Peyer's patch (tissue), 4 donors: Measurements from ENCODE around the gene DPYD. TPM values are rescaled to one million over a fixed set of nuclear protein-coding genes. Genes with fewer than 3 reads are reported as not detected.

Experiments used
- DNase-seq, 3 donors: peaks; one replicate each; pipeline ENCODE4 v3.0.0-alpha.2; 2017 to 2019
- H3K27ac ChIP-seq, 4 donors: fragments of 200-600 bp; sonication (generic); one replicate each; pipeline ENCODE4 v1.5.1; 2016 to 2019
- H3K27me3 ChIP-seq, 2 donors: fragments of 200-600 bp; sonication (generic); one replicate each; pipeline ENCODE4 v1.5.1; 2019
- H3K36me3 ChIP-seq, 3 donors: fragments of 200-600 bp; sonication (generic); one replicate each; pipeline ENCODE4 v1.5.1; 2016 to 2019
- H3K4me1 ChIP-seq, 4 donors: fragments of 200-600 bp; sonication (generic); one replicate each; pipeline ENCODE4 v1.5.1; 2016 to 2019
- H3K4me3 ChIP-seq, 4 donors: fragments of 200-600 bp; sonication (generic); 1 replicate in 3 of 4; 2 replicates in 1 of 4; pipeline ENCODE4 v1.5.1; 2016 to 2019; ENCODE audit warnings: mild to moderate bottlenecking in 1 of 4
- H3K9me3 ChIP-seq, 4 donors: fragments of 200-600 bp; sonication (generic); one replicate each; pipeline ENCODE4 v1.5.1; 2016 to 2019; ENCODE audit warnings: mild to moderate bottlenecking in 1 of 4
- POLR2A ChIP-seq, 2 donors: fragments of 450-650 bp; IDR thresholded peaks; one replicate each; pipeline ENCODE4 v1.5.1; 2017; ENCODE audit warnings: antibody characterized with exemption in 2 of 2, mild to moderate bottlenecking in 2 of 2, moderate library complexity in 2 of 2
- total RNA-seq, 4 donors: library from RNA; depleted of rRNA; stranded (reverse); fragments of >200 nt; gene quantifications; one replicate each; pipeline ENCODE4 v1.1.0, GENCODE V29; 2016
- TF ChIP-seq, protein P1 (sequence below), 6 experiments: fragments of 450-650 bp in 4 of 6; fragments of 200-600 bp in 2 of 6; sonication (generic) in 1 of 6; IDR thresholded peaks; one replicate each; pipeline ENCODE4 v1.5.1; 2017 to 2019; ENCODE audit warnings: antibody characterized with exemption in 6 of 6, mild to moderate bottlenecking in 3 of 6, moderate library complexity in 1 of 6

Gene DPYD
- total RNA-seq, 4 donors from 2014 or later, result 30.8 to 39.7 (median 36.4) TPM

- no peak overlapping the region for H3K4me3 ChIP-seq
- no peak for DNase-seq
- TF ChIP-seq POLR2A (IDR thresholded peaks at IDR 0.05), result no peak
- TF ChIP-seq, protein P1, sequence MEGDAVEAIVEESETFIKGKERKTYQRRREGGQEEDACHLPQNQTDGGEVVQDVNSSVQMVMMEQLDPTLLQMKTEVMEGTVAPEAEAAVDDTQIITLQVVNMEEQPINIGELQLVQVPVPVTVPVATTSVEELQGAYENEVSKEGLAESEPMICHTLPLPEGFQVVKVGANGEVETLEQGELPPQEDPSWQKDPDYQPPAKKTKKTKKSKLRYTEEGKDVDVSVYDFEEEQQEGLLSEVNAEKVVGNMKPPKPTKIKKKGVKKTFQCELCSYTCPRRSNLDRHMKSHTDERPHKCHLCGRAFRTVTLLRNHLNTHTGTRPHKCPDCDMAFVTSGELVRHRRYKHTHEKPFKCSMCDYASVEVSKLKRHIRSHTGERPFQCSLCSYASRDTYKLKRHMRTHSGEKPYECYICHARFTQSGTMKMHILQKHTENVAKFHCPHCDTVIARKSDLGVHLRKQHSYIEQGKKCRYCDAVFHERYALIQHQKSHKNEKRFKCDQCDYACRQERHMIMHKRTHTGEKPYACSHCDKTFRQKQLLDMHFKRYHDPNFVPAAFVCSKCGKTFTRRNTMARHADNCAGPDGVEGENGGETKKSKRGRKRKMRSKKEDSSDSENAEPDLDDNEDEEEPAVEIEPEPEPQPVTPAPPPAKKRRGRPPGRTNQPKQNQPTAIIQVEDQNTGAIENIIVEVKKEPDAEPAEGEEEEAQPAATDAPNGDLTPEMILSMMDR (IDR thresholded peaks at IDR 0.05), result no peak
- H3K4me1 ChIP-seq, result no peaks in the 10 kb centered on the region
- H3K36me3 ChIP-seq, result peaks cover 0 to 6% (median 0%) of the 10 kb centered on the region in 3 donors
- H3K27ac ChIP-seq, result no peak overlapping the region
- no peaks in the 10 kb centered on the region for H3K9me3 ChIP-seq
- no peaks in the 10 kb centered on the region for H3K27me3 ChIP-seq
Observed at GRCh38 chr1:97074771-97075170, 846.1 kb downstream of the DPYD start.

- Histone ChIP-seq H3K27me3 (no peaks in the 10 kb centered on the region), H3K36me3 (peaks cover 0 to 6% (median 0%) of the 10 kb centered on the region in 3 donors), H3K27ac (no peak overlapping the region), H3K9me3 (no peaks in the 10 kb centered on the region), H3K4me1 (no peaks in the 10 kb centered on the region), H3K4me3 (no peak overlapping the region)
- DNase-seq, result no peak
- TF ChIP-seq, protein P1 (IDR thresholded peaks at IDR 0.05), result no peak
- TF ChIP-seq POLR2A (IDR thresholded peaks at IDR 0.05), result no peak
Observed at GRCh38 chr1:97073936-97074335, 846.9 kb downstream of the DPYD start.

DNA sequence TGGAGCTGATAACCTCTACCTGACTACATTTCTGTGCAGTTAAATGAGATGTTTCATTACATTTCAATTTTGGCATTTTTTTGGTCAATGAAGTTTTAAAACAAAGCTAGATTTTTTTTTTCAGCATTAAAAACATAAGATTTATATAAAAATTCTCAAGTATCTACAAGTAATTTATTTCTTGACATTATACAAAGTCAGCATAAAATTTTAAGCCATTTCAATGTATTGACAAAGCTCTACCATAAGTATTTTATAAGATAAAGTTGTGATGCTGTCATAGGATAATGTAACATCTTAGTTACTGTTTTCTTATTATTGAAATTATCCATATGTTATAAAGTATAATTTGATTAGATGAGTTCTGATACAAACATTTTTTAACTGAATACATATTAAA is 847.7 kb downstream of the DPYD start:
- no peak overlapping the region for H3K27ac ChIP-seq
- no peak for TF ChIP-seq POLR2A (IDR thresholded peaks at IDR 0.05)
- TF ChIP-seq, protein P1 (IDR thresholded peaks at IDR 0.05), result no peak

GRCh38 chr1:97071173-97071572 is 849.7 kb downstream of the DPYD start:
- Histone ChIP-seq H3K4me3 (no peak overlapping the region), H3K4me1 (no peaks in the 10 kb centered on the region), H3K36me3 (peaks cover 0 to under 1% (median 0%) of the 10 kb centered on the region in 3 donors), H3K27ac (no peak overlapping the region), H3K27me3 (no peaks in the 10 kb centered on the region), H3K9me3 (no peaks in the 10 kb centered on the region)
- TF ChIP-seq, protein P1 (IDR thresholded peaks at IDR 0.05), result no peak
- TF ChIP-seq POLR2A (IDR thresholded peaks at IDR 0.05), result no peak
- no peak for DNase-seq

More for the DNA sequence above, 847.7 kb downstream of the DPYD start:
- Histone ChIP-seq H3K4me3 (no peak overlapping the region), H3K4me1 (no peaks in the 10 kb centered on the region), H3K27me3 (no peaks in the 10 kb centered on the region), H3K36me3 (peaks cover 0 to 6% (median 0%) of the 10 kb centered on the region in 3 donors), H3K9me3 (no peaks in the 10 kb centered on the region)
- no peak for DNase-seq

- H3K9me3 ChIP-seq, result no peaks in the 10 kb centered on the region
- no peaks in the 10 kb centered on the region for H3K36me3 ChIP-seq
- no peak for DNase-seq
- no peaks in the 10 kb centered on the region for H3K4me1 ChIP-seq
- H3K4me3 ChIP-seq, result no peak overlapping the region
- TF ChIP-seq, protein P1 (IDR thresholded peaks at IDR 0.05), result no peak
- no peak for TF ChIP-seq POLR2A (IDR thresholded peaks at IDR 0.05)
- H3K27ac ChIP-seq, result no peak overlapping the region
- H3K27me3 ChIP-seq, result no peaks in the 10 kb centered on the region
Observed at GRCh38 chr1:97070376-97070775, 850.5 kb downstream of the DPYD start.

DNA sequence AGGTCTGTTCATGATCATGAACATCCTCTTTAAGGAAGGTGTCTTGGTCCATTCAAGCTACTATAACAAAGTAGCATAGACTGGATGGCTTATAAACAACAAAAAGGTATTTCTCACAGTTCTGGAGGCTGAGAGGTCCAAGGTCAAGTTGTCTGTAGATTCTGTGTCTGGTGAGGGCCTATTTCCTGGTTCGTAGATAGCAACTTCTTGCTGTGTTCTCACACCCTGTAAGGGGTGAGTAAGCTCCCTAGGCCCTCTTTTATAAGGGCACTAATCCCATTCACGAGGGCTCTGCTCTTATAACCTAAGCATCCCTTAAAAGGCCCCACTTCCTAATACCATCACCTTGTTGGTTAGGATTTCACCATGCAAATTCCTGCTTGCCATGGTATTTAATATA is 851.5 kb downstream of the DPYD start:
- no peak for DNase-seq
- Histone ChIP-seq H3K9me3 (no peaks in the 10 kb centered on the region), H3K4me3 (no peak overlapping the region), H3K4me1 (no peaks in the 10 kb centered on the region), H3K27ac (no peak overlapping the region), H3K27me3 (no peaks in the 10 kb centered on the region), H3K36me3 (no peaks in the 10 kb centered on the region)
- TF ChIP-seq, protein P1 (IDR thresholded peaks at IDR 0.05), result no peak
- TF ChIP-seq POLR2A (IDR thresholded peaks at IDR 0.05), result no peak
